ENCODE results near the gene LSS. TPM values are rescaled to one million over a fixed set of nuclear protein-coding genes. Genes with fewer than 3 reads are reported as not detected.
"Not testable (repeated sequence)": the region's sequence is repeated elsewhere in the genome, so short reads cannot be mapped to it uniquely, and the experiment has no call there.

Gene LSS
- total RNA-seq, 1 donor from 2014 or later: 108 TPM

DNA sequence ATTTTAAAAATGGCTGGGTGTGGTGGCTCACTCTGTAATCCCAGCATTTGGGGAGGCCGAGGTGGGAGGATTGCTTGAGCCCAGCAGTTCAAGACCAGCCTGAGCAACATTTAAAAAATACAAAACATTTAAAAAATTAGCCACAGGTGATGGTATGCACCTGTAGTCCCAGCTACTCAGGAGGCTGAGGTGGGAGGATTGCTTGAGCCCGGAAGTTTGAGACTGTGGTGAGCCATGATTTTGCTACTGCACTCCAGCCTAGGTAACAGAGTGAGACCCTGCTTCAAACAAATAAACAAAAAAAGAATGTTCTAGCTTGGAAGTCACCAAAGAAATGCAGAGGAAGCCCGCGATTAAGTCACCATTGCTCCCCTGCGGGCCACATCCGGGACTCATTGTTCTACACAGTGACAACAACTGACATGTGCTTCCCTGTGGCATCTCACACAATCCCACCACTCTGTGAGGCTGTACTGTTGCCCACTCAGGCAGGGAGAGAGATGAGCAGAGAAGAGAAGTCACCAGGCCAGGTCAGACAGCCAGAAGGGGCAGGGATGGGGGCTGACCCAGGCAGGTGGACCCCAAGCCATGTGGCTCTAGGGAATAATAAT, 25.9 kb downstream of the LSS start:
- Histone ChIP-seq H3K9me3 (no peaks in the 10 kb centered on the region), H3K4me3 (no peak overlapping the region), H3K27me3 (no peaks in the 10 kb centered on the region), H3K4me1 (no peaks in the 10 kb centered on the region), H3K36me3 (peaks cover 73% of the 10 kb centered on the region), H3K27ac (peak overlapping the region; percentile 42)
- intact Hi-C loops (cut with DNase I): no loop called here
- ATAC-seq (peak; percentile 50), DNase-seq (peak; percentile 32)
- TF ChIP-seq, protein P1, sequence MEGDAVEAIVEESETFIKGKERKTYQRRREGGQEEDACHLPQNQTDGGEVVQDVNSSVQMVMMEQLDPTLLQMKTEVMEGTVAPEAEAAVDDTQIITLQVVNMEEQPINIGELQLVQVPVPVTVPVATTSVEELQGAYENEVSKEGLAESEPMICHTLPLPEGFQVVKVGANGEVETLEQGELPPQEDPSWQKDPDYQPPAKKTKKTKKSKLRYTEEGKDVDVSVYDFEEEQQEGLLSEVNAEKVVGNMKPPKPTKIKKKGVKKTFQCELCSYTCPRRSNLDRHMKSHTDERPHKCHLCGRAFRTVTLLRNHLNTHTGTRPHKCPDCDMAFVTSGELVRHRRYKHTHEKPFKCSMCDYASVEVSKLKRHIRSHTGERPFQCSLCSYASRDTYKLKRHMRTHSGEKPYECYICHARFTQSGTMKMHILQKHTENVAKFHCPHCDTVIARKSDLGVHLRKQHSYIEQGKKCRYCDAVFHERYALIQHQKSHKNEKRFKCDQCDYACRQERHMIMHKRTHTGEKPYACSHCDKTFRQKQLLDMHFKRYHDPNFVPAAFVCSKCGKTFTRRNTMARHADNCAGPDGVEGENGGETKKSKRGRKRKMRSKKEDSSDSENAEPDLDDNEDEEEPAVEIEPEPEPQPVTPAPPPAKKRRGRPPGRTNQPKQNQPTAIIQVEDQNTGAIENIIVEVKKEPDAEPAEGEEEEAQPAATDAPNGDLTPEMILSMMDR (IDR thresholded peaks at IDR 0.05): no peak

DNA sequence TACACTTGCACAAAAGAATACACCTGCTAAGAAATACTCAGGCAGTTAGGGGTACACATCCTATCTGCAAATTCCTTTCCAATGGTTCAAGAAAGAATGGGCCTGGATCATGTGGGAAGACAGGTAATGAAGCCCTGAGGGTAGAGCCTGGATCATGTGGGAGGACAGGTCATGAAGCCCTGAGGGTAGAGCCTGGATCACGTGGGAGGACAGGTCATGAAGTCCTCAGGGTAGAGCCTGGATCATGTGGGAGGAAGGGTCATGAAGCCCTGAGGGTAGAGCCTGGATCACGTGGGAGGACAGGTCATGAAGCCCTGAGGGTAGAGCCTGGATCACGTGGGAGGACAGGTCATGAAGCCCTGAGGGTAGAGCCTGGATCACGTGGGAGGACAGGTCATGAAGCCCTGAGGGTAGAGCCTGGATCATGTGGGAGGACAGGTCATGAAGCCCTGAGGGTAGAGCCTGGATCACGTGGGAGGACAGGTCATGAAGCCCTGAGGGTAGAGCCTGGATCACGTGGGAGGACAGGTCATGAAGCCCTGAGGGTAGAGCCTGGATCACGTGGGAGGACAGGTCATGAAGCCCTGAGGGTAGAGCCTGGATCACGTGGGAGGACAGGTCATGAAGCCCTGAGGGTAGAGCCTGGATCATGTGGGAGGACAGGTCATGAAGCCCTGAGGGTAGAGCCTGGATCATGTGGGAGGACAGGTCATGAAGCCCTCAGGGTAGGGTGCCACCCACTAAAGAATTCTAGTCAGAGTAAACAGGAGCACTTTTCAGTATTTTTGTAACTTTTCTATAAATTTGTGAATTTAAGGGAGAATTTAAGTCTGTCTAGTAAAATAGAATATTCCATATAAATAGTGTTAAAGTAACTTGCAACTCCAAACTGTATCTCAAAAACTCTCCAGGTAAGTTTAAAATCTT, 27.4 kb downstream of the LSS start:
- ATAC-seq; DNase-seq; H3K9me3 ChIP-seq; intact Hi-C loops (cut with DNase I); H3K4me3 ChIP-seq; H3K27ac ChIP-seq; H3K27me3 ChIP-seq; H3K4me1 ChIP-seq: not testable (repeated sequence)
- H3K36me3 ChIP-seq: peaks cover 75% of the 10 kb centered on the region

DNA sequence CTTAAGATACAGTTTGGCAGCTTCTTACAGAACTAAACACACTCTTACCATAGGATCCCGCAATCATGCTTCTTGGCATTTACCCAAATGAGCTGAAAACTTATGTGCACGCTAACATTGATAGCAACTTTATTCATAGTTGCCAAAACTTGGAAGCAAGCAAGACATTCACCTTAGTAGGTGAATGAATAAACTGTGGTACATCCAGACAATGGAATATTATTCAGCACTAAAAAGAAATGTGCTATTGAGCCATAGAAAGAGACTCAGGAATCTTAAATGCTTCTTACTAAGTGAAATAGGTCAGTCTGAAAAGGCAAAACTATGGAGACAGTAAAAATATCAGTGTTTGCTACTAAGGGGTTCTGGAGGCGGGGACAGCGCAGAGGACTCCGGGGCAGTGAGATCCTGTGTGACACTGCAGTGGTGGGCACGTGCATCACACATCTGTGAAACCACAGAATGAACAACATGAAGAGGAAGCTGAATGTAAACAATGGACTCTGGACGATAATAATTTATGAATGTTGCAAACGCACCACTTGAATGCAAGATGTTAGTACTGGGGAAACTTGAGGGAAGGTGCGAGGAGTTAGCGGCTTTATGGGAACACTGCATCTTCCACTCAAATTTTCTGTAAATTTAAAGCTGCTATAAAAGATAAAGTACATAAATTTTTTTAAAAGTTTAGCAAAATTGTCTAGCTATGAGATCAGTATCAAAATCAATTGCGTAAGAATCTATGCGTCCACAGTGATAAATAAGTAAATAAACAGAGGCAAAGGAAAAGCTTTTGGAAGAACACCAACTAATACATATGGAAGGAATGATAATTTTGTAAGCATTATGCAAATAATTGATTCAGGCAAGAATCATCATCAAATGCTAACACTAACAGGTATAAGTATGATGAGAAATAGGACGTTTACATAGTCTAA, 28.9 kb downstream of the LSS start:
- Histone ChIP-seq H3K27me3 (no peaks in the 10 kb centered on the region), H3K4me1 (no peaks in the 10 kb centered on the region), H3K27ac (no peak overlapping the region), H3K4me3 (no peak overlapping the region), H3K9me3 (no peaks in the 10 kb centered on the region), H3K36me3 (peaks cover 75% of the 10 kb centered on the region)
- TF ChIP-seq, protein P1 (IDR thresholded peaks at IDR 0.05): no peak
- ATAC-seq (no peak), DNase-seq (peak; percentile 8)
- intact Hi-C loops (cut with DNase I): no loop called here

DNA sequence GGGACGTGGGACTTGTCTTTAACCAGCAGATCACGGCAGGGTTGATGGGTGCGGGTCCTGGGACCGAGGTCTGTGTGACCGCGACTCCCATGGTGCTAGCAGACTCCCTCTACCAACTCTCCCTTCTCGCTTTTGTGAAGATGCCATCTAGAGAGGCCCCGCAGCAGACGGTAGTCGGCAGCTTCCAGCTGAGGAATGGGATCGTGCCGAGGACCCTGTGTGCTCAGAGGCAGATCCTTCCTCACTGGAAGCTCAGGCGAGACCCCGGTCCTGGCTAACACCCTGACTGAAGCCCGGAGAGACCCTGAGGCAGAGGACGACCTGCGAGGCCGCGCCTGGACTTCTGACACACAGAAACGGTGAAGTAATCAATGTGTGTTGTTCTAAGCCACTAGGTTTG, 31.8 kb downstream of the LSS start:
- Histone ChIP-seq H3K4me3 (no peak overlapping the region), H3K9me3 (no peaks in the 10 kb centered on the region), H3K36me3 (peaks cover 76% of the 10 kb centered on the region), H3K4me1 (no peaks in the 10 kb centered on the region), H3K27ac (no peak overlapping the region), H3K27me3 (no peaks in the 10 kb centered on the region)
- intact Hi-C loops (cut with DNase I): no loop called here
- TF ChIP-seq, protein P1 (IDR thresholded peaks at IDR 0.05): no peak
- no peak for ATAC-seq
- peak; percentile 52 for DNase-seq

DNA sequence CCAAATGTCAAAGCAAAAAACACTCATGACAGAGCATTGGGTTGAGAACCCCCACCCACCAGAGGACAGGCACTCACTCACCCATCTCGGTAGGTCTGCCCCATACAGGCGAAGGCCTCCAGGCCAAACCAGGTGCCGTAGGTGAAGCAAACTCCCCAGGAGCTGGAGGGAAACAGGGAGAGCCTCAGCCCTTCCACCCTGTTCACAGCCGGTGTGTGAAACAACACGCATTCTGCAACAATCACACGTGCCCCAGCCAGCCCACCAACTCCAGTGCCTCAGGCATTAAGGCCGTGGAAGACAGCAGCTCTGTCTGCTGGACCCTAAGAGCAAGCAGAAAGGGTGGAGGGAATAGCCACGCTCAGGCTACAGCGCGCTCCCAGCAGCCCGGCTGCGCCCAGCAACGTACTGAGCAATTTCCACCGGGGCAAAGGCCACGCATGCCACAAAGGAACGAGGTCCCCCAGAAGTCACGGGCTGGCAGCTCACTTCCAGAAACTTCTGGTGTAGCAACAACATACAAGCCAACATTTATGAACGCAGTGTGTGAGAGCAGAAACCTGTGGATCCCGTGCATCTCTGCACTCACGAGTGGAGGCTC, 32.9 kb downstream of the LSS start:
- ATAC-seq (no peak), DNase-seq (peak; percentile 43)
- no peaks in the 10 kb centered on the region for H3K9me3 ChIP-seq
- no peaks in the 10 kb centered on the region for H3K27me3 ChIP-seq
- no peaks in the 10 kb centered on the region for H3K4me1 ChIP-seq
- H3K36me3 ChIP-seq: peaks cover 85% of the 10 kb centered on the region
- no peak overlapping the region for H3K27ac ChIP-seq
- H3K4me3 ChIP-seq: no peak overlapping the region
- intact Hi-C loops (cut with DNase I): no loop called here
- TF ChIP-seq, protein P1 (IDR thresholded peaks at IDR 0.05): no peak

All from upper lobe of right lung (tissue), 1 donor.